ENCODE results near the gene AUTS2.

The AUTS2 gene

GRCh38 chr7:70098133-70098561, 499.9 kb downstream of the AUTS2 start:
- H3F3A ChIP-seq (ENCODE audit: insufficient read depth, low read length), result no peaks in the 10 kb centered on the region
- no peaks in the 10 kb centered on the region for H3K9me2 ChIP-seq (ENCODE audit: low read depth, low read length)
- TF ChIP-seq EZH2 (IDR thresholded peaks at IDR 0.05; ENCODE audit: borderline replicate concordance, low read length) (no peak), CTCF (IDR thresholded peaks at IDR 0.05; ENCODE audit: low read length) (no peak)
- H3K27ac ChIP-seq (ENCODE audit: low read depth, low read length, poor library complexity, severe bottlenecking), result no peak overlapping the region
- peaks cover 5% of the 10 kb centered on the region; the same call in 1 of the 2 replicates for H3K36me3 ChIP-seq (ENCODE audit: insufficient read depth, low read length)
- H3K4me3 ChIP-seq (ENCODE audit: low read depth, low read length, poor library complexity, severe bottlenecking), result no peak overlapping the region
- no peaks in the 10 kb centered on the region for H3K27me3 ChIP-seq (ENCODE audit: insufficient read depth, low read length)
- H4K20me1 ChIP-seq (ENCODE audit: insufficient read depth, low read length), result no peaks in the 10 kb centered on the region
- H3K4me1 ChIP-seq (ENCODE audit: insufficient read depth, low read length, severe bottlenecking), result no peaks in the 10 kb centered on the region
- H3K4me2 ChIP-seq (ENCODE audit: low read length), result no peak overlapping the region
- no peak overlapping the region for H2AFZ ChIP-seq (ENCODE audit: low read length)
- H3K9me3 ChIP-seq (ENCODE audit: low read length), result no peaks in the 10 kb centered on the region
- H3K79me2 ChIP-seq (ENCODE audit: insufficient read depth, low read length), result 0 out of 2 replicates have a peak, but pooled peaks cover 6% of the 10 kb centered on the region
- no peak overlapping the region for H3K9ac ChIP-seq (ENCODE audit: low read length)

GRCh38 chr7:70098905-70099672, 500.8 kb downstream of the AUTS2 start:
- no peak overlapping the region for H3K27ac ChIP-seq (ENCODE audit: low read depth, low read length, poor library complexity, severe bottlenecking)
- H3K36me3 ChIP-seq (ENCODE audit: insufficient read depth, low read length), result no peaks in the 10 kb centered on the region

GRCh38 chr7:70104243-70104642, 506.0 kb downstream of the AUTS2 start:
- Histone ChIP-seq H3K36me3 (ENCODE audit: insufficient read depth, low read length) (no peaks in the 10 kb centered on the region), H3K9ac (ENCODE audit: low read length) (no peak overlapping the region), H4K20me1 (ENCODE audit: insufficient read depth, low read length) (no peaks in the 10 kb centered on the region), H2AFZ (ENCODE audit: low read length) (no peak overlapping the region), H3K79me2 (ENCODE audit: insufficient read depth, low read length) (0 out of 2 replicates have a peak, but pooled peaks cover 6% of the 10 kb centered on the region), H3K9me3 (ENCODE audit: low read length) (no peaks in the 10 kb centered on the region), H3K4me2 (ENCODE audit: low read length) (no peak overlapping the region), H3K9me2 (ENCODE audit: low read depth, low read length) (no peaks in the 10 kb centered on the region), H3K27me3 (ENCODE audit: insufficient read depth, low read length) (no peaks in the 10 kb centered on the region), H3K4me3 (ENCODE audit: low read depth, low read length, poor library complexity, severe bottlenecking) (no peak overlapping the region), H3K27ac (ENCODE audit: low read depth, low read length, poor library complexity, severe bottlenecking) (no peak overlapping the region), H3K4me1 (ENCODE audit: insufficient read depth, low read length, severe bottlenecking) (no peaks in the 10 kb centered on the region), H3F3A (ENCODE audit: insufficient read depth, low read length) (no peaks in the 10 kb centered on the region)
- TF ChIP-seq EZH2 (IDR thresholded peaks at IDR 0.05; ENCODE audit: borderline replicate concordance, low read length) (no peak), CTCF (IDR thresholded peaks at IDR 0.05; ENCODE audit: low read length) (no peak)

More at GRCh38 chr7:70098905-70099672, 500.8 kb downstream of the AUTS2 start:
- Histone ChIP-seq H2AFZ (ENCODE audit: low read length) (no peak overlapping the region), H3K4me2 (ENCODE audit: low read length) (no peak overlapping the region), H4K20me1 (ENCODE audit: insufficient read depth, low read length) (no peaks in the 10 kb centered on the region), H3K79me2 (ENCODE audit: insufficient read depth, low read length) (0 out of 2 replicates have a peak, but pooled peaks cover 6% of the 10 kb centered on the region), H3K4me1 (ENCODE audit: insufficient read depth, low read length, severe bottlenecking) (no peaks in the 10 kb centered on the region), H3K9ac (ENCODE audit: low read length) (no peak overlapping the region), H3K4me3 (ENCODE audit: low read depth, low read length, poor library complexity, severe bottlenecking) (no peak overlapping the region), H3K9me2 (ENCODE audit: low read depth, low read length) (no peaks in the 10 kb centered on the region), H3K9me3 (ENCODE audit: low read length) (no peaks in the 10 kb centered on the region), H3K27me3 (ENCODE audit: insufficient read depth, low read length) (no peaks in the 10 kb centered on the region), H3F3A (ENCODE audit: insufficient read depth, low read length) (no peaks in the 10 kb centered on the region)
- no peak for TF ChIP-seq CTCF (IDR thresholded peaks at IDR 0.05; ENCODE audit: low read length)
- no peak for TF ChIP-seq EZH2 (IDR thresholded peaks at IDR 0.05; ENCODE audit: borderline replicate concordance, low read length)

Measured in OCI-LY1 (cell line).